NOMO-1 treated with DMSO at 0.1 percent for 48 hours (cell line): ENCODE measurements around the gene NEMP2.

ENCODE experiments used
- DNase-seq: peaks from one replicate; lab custom pipeline; 2025; ENCODE audit not compliant: unreplicated experiment; lab: John Stamatoyannopoulos, UW

Gene NEMP2

GRCh38 chr2:190460487-190460886, 74.0 kb downstream of the NEMP2 start:
- no peak for DNase-seq

DNA sequence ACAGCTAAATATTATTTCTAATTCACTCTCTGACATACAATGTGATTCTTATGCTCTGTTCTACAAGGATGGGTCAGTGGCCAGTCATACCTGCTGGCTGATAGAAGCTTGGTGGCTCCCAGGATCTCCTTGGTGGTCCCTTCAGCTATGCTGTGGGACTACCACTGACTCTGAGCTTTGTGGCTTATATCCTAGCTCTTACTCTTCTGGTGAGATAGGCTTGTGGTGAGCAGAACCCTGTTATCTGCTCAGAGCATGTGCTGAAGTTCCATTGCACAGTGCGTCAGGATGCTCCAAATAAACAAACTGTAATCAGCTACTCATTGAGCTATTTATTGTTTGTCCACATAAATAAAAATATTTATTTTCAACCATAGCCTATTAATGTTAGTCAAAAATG, 74.6 kb downstream of the NEMP2 start:
- DNase-seq, result no peak

GRCh38 chr2:190458352-190459107, 76.0 kb downstream of the NEMP2 start:
- no peak for DNase-seq

- no peak for DNase-seq
Measured at GRCh38 chr2:190457256-190457655, 77.3 kb downstream of the NEMP2 start.

- no peak for DNase-seq
Measured at GRCh38 chr2:190456833-190457232, 77.7 kb downstream of the NEMP2 start.

- no peak for DNase-seq
Measured at GRCh38 chr2:190455358-190456095, 79.0 kb downstream of the NEMP2 start.

GRCh38 chr2:190454795-190455194, 79.7 kb downstream of the NEMP2 start:
- no peak for DNase-seq
